GM19372 (cell line): ENCODE data around the gene OR2T34.
"Not testable (repeated sequence)": the region's sequence is repeated elsewhere in the genome, so short reads cannot be mapped to it uniquely, and the experiment has no call there.

Experiments used
- ATAC-seq: cut with Tn5 transposase; IDR thresholded peaks from one replicate; pipeline ENCODE4 v1.9.1; 2021; ENCODE audit warnings: mild to moderate bottlenecking, low read depth, moderate library complexity; ENCODE audit not compliant: unreplicated experiment

Gene OR2T34

DNA sequence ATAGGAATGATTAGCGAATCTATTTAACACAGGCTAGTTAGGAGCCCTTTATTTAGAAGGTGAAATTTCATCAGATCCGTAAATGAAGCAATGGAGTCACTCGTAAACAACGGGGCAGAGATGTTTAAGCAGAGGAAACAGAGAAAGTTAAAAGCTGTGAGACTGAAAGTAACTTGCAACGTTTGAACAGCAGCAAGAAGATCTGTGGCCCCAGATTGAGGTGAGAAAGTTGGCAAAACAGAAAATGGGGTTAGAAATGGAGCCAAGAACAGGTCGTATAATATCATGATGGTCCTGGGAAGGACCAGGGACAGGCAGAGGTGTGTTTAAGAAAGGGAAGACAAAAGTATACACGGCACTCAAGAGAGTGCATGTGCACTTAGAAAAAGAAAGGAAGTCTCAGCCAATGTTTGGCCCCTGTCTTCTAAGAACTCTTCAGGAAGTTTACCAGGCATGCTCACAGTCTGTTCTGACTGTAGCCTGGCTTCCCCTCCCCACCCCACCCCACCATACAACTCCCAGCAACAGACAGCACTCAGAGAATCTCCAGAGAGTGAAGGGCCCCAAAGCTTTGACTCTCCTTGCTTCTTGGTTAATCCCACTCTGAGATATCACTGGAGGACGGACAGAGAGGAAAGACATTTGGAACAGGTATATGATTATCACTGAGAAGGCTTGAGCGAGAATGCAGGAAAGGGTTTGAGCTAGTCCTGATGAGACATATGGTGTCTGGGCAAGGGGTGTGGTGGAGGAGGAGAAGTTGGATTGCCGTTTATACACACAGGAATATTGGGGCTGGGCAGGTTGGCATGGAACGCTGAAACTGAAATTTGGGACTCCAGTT lies 8.8 kb downstream of the OR2T34 start:
- ATAC-seq, result not testable (repeated sequence)

DNA sequence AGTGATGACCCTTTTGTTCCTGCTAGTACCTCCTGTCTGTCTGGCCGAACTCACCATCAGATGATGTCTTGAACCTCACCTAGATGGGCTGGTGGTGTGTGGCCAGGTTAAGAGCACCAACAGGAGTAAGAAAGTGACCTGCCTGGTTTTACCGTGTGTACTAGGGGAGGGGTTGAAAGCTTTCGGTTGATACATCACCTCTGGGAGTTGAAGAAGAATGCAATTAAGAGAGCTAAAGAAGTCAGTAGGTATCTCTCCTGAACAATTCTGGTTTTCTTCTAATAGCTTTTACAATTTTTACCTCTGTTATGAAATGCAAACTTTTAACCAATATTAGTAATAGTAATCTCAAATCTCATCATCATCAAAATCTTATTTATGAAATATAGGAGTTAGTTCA lies 11.9 kb downstream of the OR2T34 start, which contains the start of gene OR2T29:
Gene OR2T29, minus strand, starts transcription at position 101 of the 400 bp plus-strand sequence. CDS start 3,281 bp downstream, outside the sequence.
- ATAC-seq, result not testable (repeated sequence)

DNA sequence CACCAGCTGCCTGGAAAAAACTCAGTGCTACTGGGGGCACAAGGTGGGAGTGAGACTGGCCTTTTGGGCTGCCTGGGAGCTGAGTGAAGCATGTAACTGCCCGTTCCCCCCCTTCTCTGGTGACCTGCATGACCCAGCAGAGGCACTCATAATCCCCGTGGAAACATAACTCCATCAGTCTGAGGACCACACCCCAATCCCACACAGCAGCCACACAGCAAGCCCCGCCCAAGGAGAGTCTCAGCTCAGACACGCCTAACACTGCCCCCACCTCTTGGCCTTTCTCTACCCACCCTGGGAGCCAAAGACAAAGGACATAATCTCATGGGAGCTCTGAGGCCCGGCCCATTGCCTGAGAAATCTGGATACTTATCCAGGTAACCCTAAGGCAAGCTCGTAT lies 23.5 kb downstream of the OR2T34 start:
- not testable (repeated sequence) for ATAC-seq

DNA sequence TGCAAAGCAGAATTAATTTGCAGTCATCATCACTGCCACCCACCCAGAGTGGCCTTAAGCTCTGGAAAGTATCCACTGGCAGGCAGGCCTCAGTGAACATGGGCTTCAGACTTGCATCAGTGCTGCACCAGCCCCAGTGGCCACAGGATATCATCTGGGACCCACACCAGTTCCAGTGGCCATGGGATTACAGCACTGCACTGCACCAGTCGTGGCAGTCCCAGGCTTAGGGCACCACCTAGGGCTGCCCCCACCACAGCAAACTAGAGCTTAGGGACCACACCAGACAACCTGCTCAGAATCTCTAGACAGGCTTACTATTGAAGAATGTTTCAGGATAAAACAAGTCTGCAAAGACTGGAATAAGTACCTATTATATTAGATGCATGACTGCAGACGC lies 27.2 kb downstream of the OR2T34 start:
- not testable (repeated sequence) for ATAC-seq

DNA sequence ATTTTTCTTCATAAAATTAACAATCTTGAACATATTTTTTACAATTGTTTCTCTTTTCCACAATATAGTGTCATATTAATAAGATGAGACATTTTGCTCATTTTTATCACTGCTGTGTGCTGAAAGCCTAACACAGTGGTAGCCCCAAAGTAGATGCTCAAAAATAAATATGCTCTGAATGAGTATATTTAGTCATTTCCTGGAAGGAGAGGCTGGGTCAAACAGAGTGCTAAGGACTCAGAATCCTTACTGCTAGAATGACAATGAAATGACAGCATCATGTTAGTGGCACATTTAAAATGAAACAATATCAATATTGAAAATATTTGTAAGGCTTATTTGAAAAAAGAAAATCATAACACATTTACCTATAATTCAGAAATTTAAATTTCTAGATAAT lies 37.1 kb downstream of the OR2T34 start:
- not testable (repeated sequence) for ATAC-seq
